K562 (cell line): ENCODE results near the gene INO80. TPM values are rescaled to one million over a fixed set of nuclear protein-coding genes. Genes with fewer than 3 reads are reported as not detected.

Experiments used
- BHLHE40 ChIP-seq: IDR thresholded peaks from 2 replicates; pipeline ENCODE4 v1.6.1; 2011; ENCODE audit warnings: low read length, improper control_type of control experiment
- BRD9 ChIP-seq: fragments of 450-650 bp; IDR thresholded peaks from 2 replicates; pipeline ENCODE4 v1.6.1; 2018; ENCODE audit warnings: low read depth; ENCODE audit not compliant: partially characterized antibody
- E2F1 ChIP-seq: sonication (generic); formaldehyde crosslinking; IDR thresholded peaks from 2 replicates; pipeline ENCODE4 v1.8.1; 2023; ENCODE audit warnings: mild to moderate bottlenecking, missing genetic modification reagents, moderate library complexity
- E4F1 ChIP-seq: fragments of 250-450 bp; sonication (Bioruptor Pico); IDR thresholded peaks from 2 replicates; pipeline ENCODE4 v1.5.0; 2021; ENCODE audit warnings: mild to moderate bottlenecking, borderline replicate concordance
- ETV1 ChIP-seq: fragments of 450-650 bp; conservative IDR thresholded peaks from 2 replicates; pipeline ENCODE4 v1.6.1; 2016; ENCODE audit warnings: missing genetic modification characterization, control low read depth, low read depth, missing compliant biosample characterization
- L3MBTL2 ChIP-seq: fragments of 450-650 bp; IDR thresholded peaks from 2 replicates; pipeline ENCODE4 v1.6.1; 2016; ENCODE audit warnings: mild to moderate bottlenecking, moderate library complexity
- MAX ChIP-seq: sonication (generic); formaldehyde crosslinking; IDR thresholded peaks from 2 replicates; pipeline ENCODE4 v1.9.0; 2022; ENCODE audit warnings: mild to moderate bottlenecking, missing genetic modification reagents
- MLX ChIP-seq, 2 experiments: fragments of 450-650 bp in 1 of 2; sonication (generic) in 1 of 2; formaldehyde crosslinking; conservative IDR thresholded peaks; 2 replicates each; pipeline versions ENCODE4 v1.4.0 to v1.8.1; 2020 to 2022; ENCODE audit warnings: mild to moderate bottlenecking in 1 of 2, missing genetic modification reagents in 1 of 2
- MTA1 ChIP-seq: fragments of 450-650 bp; IDR thresholded peaks from 2 replicates; pipeline ENCODE4 v1.6.1; 2017; ENCODE audit warnings: borderline replicate concordance
- MTA2 ChIP-seq: fragments of 450-650 bp; IDR thresholded peaks from 2 replicates; pipeline ENCODE4 v1.6.1; 2016; ENCODE audit warnings: low read depth
- NFE2 ChIP-seq: IDR thresholded peaks from 2 replicates; pipeline ENCODE4 v1.6.1; 2014; ENCODE audit warnings: antibody characterized with exemption, low read depth
- SIN3B ChIP-seq: fragments of 450-650 bp; IDR thresholded peaks from 2 replicates; pipeline ENCODE4 v1.6.1; 2017; ENCODE audit warnings: low read depth, mild to moderate bottlenecking, moderate library complexity
- SMC3 ChIP-seq: conservative IDR thresholded peaks from 2 replicates; pipeline ENCODE4 v1.6.1; 2011; ENCODE audit warnings: low read depth, low read length, improper control_type of control experiment; ENCODE audit not compliant: insufficient read depth
- TCF15 ChIP-seq: fragments of 250-450 bp; sonication (Bioruptor Pico); IDR thresholded peaks from 2 replicates; pipeline ENCODE4 v1.8.0; 2022; ENCODE audit warnings: moderate library complexity, mild to moderate bottlenecking, inconsistent platforms
- TFE3 ChIP-seq: fragments of 450-650 bp; formaldehyde crosslinking; IDR thresholded peaks from 2 replicates; pipeline ENCODE4 v1.4.0; 2020; ENCODE audit warnings: mild to moderate bottlenecking, mixed read lengths
- THRAP3 ChIP-seq: fragments of 450-650 bp; IDR thresholded peaks from 2 replicates; pipeline ENCODE4 v1.6.1; 2016; ENCODE audit warnings: mild to moderate bottlenecking, inconsistent platforms, borderline replicate concordance
- USF1 ChIP-seq: sonication (generic); formaldehyde crosslinking; IDR thresholded peaks from 2 replicates; pipeline ENCODE4 v1.9.0; 2022; ENCODE audit warnings: mild to moderate bottlenecking, missing genetic modification reagents
- ZFP36 ChIP-seq: fragments of 150-350 bp; IDR thresholded peaks from 2 replicates; pipeline ENCODE4 v1.6.1; 2018; ENCODE audit warnings: low read length, low read depth; ENCODE audit not compliant: partially characterized antibody
- ZFPM2 ChIP-seq: fragments of 250-450 bp; sonication (Bioruptor Pico); IDR thresholded peaks from 2 replicates; pipeline ENCODE4 v1.5.1; 2022; ENCODE audit warnings: mild to moderate bottlenecking
- ZNF239 ChIP-seq: fragments of 250-450 bp; sonication (Bioruptor Pico); IDR thresholded peaks from 2 replicates; pipeline ENCODE4 v1.4.0; 2020; ENCODE audit warnings: mild to moderate bottlenecking
- polyA plus RNA-seq, 8 experiments: library from polyadenylated mRNA; depleted of rRNA in 4 of 8; stranded (reverse) in 5 of 8; unstranded in 3 of 8; fragments of >200 nt; fragmentation: Nextera tagmentation in 2 of 8; fragmentation: Illumina TruSeq in 1 of 8; extraction: Ambion mirVana in 2 of 8; extraction: Trizol in 1 of 8; gene quantifications; 2 replicates each; pipeline versions ENCODE4 v1.2.1 to v1.2.3, GENCODE V29; 2011 to 2014; ENCODE audit warnings: inconsistent platforms in 1 of 8, missing spikeins in 1 of 8
- total RNA-seq, 7 experiments: library from RNA; depleted of rRNA in 6 of 7; stranded (reverse); fragments of >200 nt in 6 of 7; fragmentation: Illumina TruSeq in 2 of 7; extraction: Trizol in 2 of 7; gene quantifications; 2 replicates each; pipeline versions ENCODE4 v1.2.1 to v1.2.3, GENCODE V29; 2011 to 2021; ENCODE audit warnings: low replicate concordance in 1 of 7

Gene INO80
- total and polyA plus RNA-seq, 9 of the 15 experiments (the other 6 are each of a cell fraction or from before 2014, with no cell fraction given), result 1.1 to 25.7 (median 19.9) TPM

- TF ChIP-seq TFE3 (CRISPR knock-in tag), result no peak
- TF ChIP-seq ZNF239 (CRISPR knock-in tag), result no peak
- no peak for TF ChIP-seq SIN3B
- peak; percentile 35; the same call in 1 of the 2 replicates for TF ChIP-seq USF1 (CRISPR knock-in tag)
- no peak for TF ChIP-seq E4F1 (CRISPR knock-in tag)
- no peak for TF ChIP-seq THRAP3
- no peak for TF ChIP-seq ZFP36
- TF ChIP-seq MLX (CRISPR knock-in tag; conservative IDR thresholded peaks at IDR 0.05), result no peak; a peak in 1 of 4 replicates
- TF ChIP-seq SMC3, result no peak
- peak; percentile 69 for TF ChIP-seq BHLHE40
- TF ChIP-seq ZFPM2 (CRISPR knock-in tag), result no peak
- TF ChIP-seq ETV1 (tag), result no peak
- TF ChIP-seq L3MBTL2, result peak; percentile 65
- peak; percentile 84 for TF ChIP-seq MAX (CRISPR knock-in tag)
- TF ChIP-seq E2F1 (CRISPR knock-in tag), result 0 out of 2 replicates have a peak, but pooled peaks have one; percentile 30
- no peak for TF ChIP-seq MTA1
- no peak for TF ChIP-seq MTA2
- TF ChIP-seq BRD9, result no peak
- no peak for TF ChIP-seq NFE2
- no peak for TF ChIP-seq TCF15 (CRISPR knock-in tag)
Observed at GRCh38 chr15:40948706-40949473, 167.2 kb downstream of the INO80 start (continued).
